Kidney capillary endothelial cell (primary cell): ENCODE data around the gene ZRSR2.

Experiments used
- DNase-seq: peaks from one replicate; pipeline ENCODE4 v3.0.0-alpha.2; 2018; ENCODE audit warnings: low spot score

ZRSR2 gene

GRCh38 chrX:15853586-15854079, 63.3 kb downstream of the ZRSR2 start:
- DNase-seq: peak; percentile 26

GRCh38 chrX:15854080-15854655, 63.9 kb downstream of the ZRSR2 start:
- no peak for DNase-seq

GRCh38 chrX:15854712-15855567, 64.7 kb downstream of the ZRSR2 start, which contains the start of gene AP1S2:
AP1S2 (minus strand) TSS chrX:15854813; CDS start chrX:15852524, 2,289 bp downstream.
- DNase-seq: peak; percentile 88

GRCh38 chrX:15855568-15856221, 65.4 kb downstream of the ZRSR2 start:
- DNase-seq: no peak

GRCh38 chrX:15856222-15856587, 65.9 kb downstream of the ZRSR2 start:
- peak; percentile 7 for DNase-seq

GRCh38 chrX:15856636-15857035, 66.4 kb downstream of the ZRSR2 start:
- no peak for DNase-seq

GRCh38 chrX:15858051-15858450, 67.8 kb downstream of the ZRSR2 start:
- DNase-seq: no peak

- no peak for DNase-seq
Observed at GRCh38 chrX:15860921-15861320, 70.6 kb downstream of the ZRSR2 start.

GRCh38 chrX:15864023-15864422, 73.7 kb downstream of the ZRSR2 start:
- DNase-seq: no peak

GRCh38 chrX:15864629-15865028, 74.3 kb downstream of the ZRSR2 start:
- no peak for DNase-seq

- no peak for DNase-seq
Observed at GRCh38 chrX:15866147-15866546, 75.9 kb downstream of the ZRSR2 start.

GRCh38 chrX:15869695-15870094, 79.4 kb downstream of the ZRSR2 start:
- no peak for DNase-seq

- no peak for DNase-seq
Observed at GRCh38 chrX:15870310-15870709, 80.0 kb downstream of the ZRSR2 start.
